ENCODE measurements around the gene CCDC85A.

- TF ChIP-seq CTCF (conservative IDR thresholded peaks at IDR 0.05) (no peak), ZFX (IDR thresholded peaks at IDR 0.05) (no peak)
These were observed 76.6 kb downstream of the CCDC85A start for GRCh38 chr2:56260415-56260814.

Data from C4-2B (cell line).